Lung (tissue), 12 donors: ENCODE data around the gene CMIP. TPM values are rescaled to one million over a fixed set of nuclear protein-coding genes. Genes with fewer than 3 reads are reported as not detected.

Source experiments
- ATAC-seq: fragments of 200-7000 bp; cut with Tn5 transposase; one replicate; pipeline ENCODE4 v1.9.1; 2020; ENCODE audit warnings: moderate number of reproducible peaks; ENCODE audit not compliant: insufficient read depth, low FRiP score
- DNase-seq, 3 donors: peaks; one replicate each; pipeline ENCODE4 v3.0.0-alpha.2; 2013 to 2017
- H3K27ac ChIP-seq, 2 donors: one replicate each; pipeline ENCODE4 v1.5.1; 2013; ENCODE audit warnings: mild to moderate bottlenecking in 2 of 2, moderate library complexity in 2 of 2, control low read depth in 1 of 2, inconsistent platforms in 1 of 2, low read depth in 1 of 2, low read length in 1 of 2
- H3K27me3 ChIP-seq, 3 donors: one replicate each; pipeline ENCODE4 v1.5.1; 2013; ENCODE audit warnings: low read length in 2 of 3; ENCODE audit not compliant: control insufficient read depth in 3 of 3, insufficient read depth in 3 of 3
- H3K36me3 ChIP-seq, 4 donors: one replicate each; pipeline ENCODE4 v1.5.1; 2013; ENCODE audit warnings: low read length in 4 of 4, mild to moderate bottlenecking in 1 of 4, moderate library complexity in 1 of 4; ENCODE audit not compliant: control insufficient read depth in 4 of 4, insufficient read depth in 4 of 4
- H3K4me1 ChIP-seq, 5 donors: one replicate each; pipeline ENCODE4 v1.5.1; 2013; ENCODE audit warnings: low read length in 5 of 5, mild to moderate bottlenecking in 2 of 5, moderate library complexity in 1 of 5; ENCODE audit not compliant: control insufficient read depth in 5 of 5, insufficient read depth in 5 of 5
- H3K4me3 ChIP-seq: one replicate; pipeline ENCODE4 v1.5.1; 2013; ENCODE audit warnings: mild to moderate bottlenecking, control low read depth, moderate library complexity
- H3K9ac ChIP-seq, 2 donors: one replicate each; pipeline ENCODE4 v1.5.1; 2013; ENCODE audit warnings: low read length in 2 of 2, control low read depth in 1 of 2; ENCODE audit not compliant: insufficient read depth in 1 of 2
- H3K9me3 ChIP-seq, 4 donors: one replicate each; pipeline ENCODE4 v1.5.1; 2013; ENCODE audit warnings: low read length in 3 of 4, mild to moderate bottlenecking in 1 of 4, moderate library complexity in 1 of 4; ENCODE audit not compliant: control insufficient read depth in 4 of 4, insufficient read depth in 3 of 4
- WGBS, 2 donors: extraction: QIAGEN DNeasy Blood & Tissue Kit; methylation state at CpG; one replicate each; pipeline ENCODE4 v1.1.7; 2013; 5-methylcytosine and 5-hydroxymethylcytosine counted together
- polyA plus RNA-seq, 2 donors: library from polyadenylated mRNA; stranded (reverse); fragments of 200-250 nt; gene quantifications; one replicate each; pipeline ENCODE4 v1.2.1, GENCODE V29; 2013
- total RNA-seq, 2 donors: library from RNA; depleted of rRNA in 1 of 2; stranded (reverse); fragments of >200 nt in 1 of 2; gene quantifications; one replicate each; pipeline ENCODE4 v1.2.1, GENCODE V29; 2014 to 2021
- TF ChIP-seq, protein P1 (sequence below): IDR thresholded peaks from 2 replicates; pipeline ENCODE4 v1.5.1; 2012; ENCODE audit warnings: mild to moderate bottlenecking; ENCODE audit errors: control extremely low read depth, extremely low read depth
- donor health status: control.
- donor health status: control.
- donor health status: Bipolar disorder and iron deficiency.
- donor health status: healthy.
- donor health status: DM: yes; HTN: yes; CAD: no.

The CMIP gene
- total and polyA plus RNA-seq, 4 donors: 11.8 to 80.5 (median 48.6) TPM

DNA sequence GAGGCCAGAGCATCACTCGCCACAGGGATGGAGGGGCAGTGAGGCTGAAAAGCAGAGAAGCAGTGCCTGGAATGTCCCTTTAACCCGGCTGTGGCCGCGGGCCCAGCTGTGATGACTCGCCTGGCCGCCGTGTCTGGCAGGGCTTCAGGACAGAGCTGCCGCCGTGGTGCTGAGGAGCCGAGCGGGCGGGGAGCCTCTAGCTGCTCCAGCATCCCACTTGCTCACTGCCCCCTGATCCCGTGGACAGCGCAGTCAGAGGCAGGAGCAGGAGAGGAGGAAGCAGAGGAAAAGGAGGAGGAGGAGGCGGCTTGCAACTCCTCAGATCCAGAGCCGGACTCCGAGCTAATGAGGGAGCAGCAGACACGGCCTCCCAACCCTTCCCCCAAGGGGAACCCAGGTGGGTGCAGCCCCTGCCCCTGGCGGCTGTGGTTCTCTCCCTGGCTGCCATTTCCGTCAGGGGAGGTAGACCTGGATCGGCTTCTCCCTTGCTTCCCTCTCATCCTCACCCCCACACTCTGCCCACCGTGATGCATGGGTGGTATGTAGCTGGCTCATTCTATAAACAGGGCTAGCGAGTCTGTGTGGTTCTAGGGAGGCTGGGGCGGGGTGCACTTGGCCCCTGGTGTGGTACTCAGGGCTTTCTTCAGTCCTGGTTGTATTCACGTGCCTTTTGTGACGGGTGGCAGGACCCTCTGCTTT is 165.7 kb downstream of the CMIP start:
- peak; percentile 29 for ATAC-seq
- H3K9me3 ChIP-seq: peaks cover 0 to 3% (median 0%) of the 10 kb centered on the region in 4 donors
- peaks cover 0 to 14% (median 4%) of the 10 kb centered on the region in 4 donors for H3K36me3 ChIP-seq
- H3K27ac ChIP-seq: peak overlapping the region in 1 of 2 donors; percentile 3
- no peak overlapping the region for H3K4me3 ChIP-seq
- WGBS, 2 donors: 66 to 94% methylated on average over 24 to 26 of the region's 26 CpGs
- TF ChIP-seq, protein P1, sequence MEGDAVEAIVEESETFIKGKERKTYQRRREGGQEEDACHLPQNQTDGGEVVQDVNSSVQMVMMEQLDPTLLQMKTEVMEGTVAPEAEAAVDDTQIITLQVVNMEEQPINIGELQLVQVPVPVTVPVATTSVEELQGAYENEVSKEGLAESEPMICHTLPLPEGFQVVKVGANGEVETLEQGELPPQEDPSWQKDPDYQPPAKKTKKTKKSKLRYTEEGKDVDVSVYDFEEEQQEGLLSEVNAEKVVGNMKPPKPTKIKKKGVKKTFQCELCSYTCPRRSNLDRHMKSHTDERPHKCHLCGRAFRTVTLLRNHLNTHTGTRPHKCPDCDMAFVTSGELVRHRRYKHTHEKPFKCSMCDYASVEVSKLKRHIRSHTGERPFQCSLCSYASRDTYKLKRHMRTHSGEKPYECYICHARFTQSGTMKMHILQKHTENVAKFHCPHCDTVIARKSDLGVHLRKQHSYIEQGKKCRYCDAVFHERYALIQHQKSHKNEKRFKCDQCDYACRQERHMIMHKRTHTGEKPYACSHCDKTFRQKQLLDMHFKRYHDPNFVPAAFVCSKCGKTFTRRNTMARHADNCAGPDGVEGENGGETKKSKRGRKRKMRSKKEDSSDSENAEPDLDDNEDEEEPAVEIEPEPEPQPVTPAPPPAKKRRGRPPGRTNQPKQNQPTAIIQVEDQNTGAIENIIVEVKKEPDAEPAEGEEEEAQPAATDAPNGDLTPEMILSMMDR: no peak
- H3K27me3 ChIP-seq: no peaks in the 10 kb centered on the region
- peaks cover 0 to 36% (median 23%) of the 10 kb centered on the region in 5 donors for H3K4me1 ChIP-seq
- no peak overlapping the region for H3K9ac ChIP-seq
- DNase-seq: peak; percentile 81 to 90 (median 89)

DNA sequence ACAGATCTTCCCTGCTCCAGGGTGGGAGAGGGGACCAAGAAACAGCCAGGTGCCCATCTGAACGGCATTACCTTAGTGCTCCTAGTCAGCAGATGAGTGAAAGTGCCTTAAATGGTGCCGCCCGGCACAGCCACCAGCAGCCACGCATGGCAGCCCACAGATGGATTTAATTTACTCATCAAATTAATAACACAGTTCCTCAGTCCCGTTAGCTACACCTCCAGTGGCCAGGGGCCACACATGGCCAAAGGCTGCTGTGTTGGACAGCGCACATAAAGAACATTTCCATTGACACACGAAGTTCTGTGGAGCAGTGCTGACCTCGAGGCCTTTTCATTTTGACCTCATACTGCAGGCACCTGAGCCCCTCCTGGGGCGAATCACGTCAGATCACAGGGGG is 166.3 kb downstream of the CMIP start:
- Histone ChIP-seq H3K4me1 (peaks cover 0 to 36% (median 26%) of the 10 kb centered on the region in 5 donors), H3K27me3 (no peaks in the 10 kb centered on the region), H3K36me3 (peaks cover 0 to 17% (median 4%) of the 10 kb centered on the region in 4 donors), H3K9ac (no peak overlapping the region), H3K4me3 (no peak overlapping the region), H3K9me3 (peaks cover 0 to 3% (median 0%) of the 10 kb centered on the region in 4 donors), H3K27ac (no peak overlapping the region)
- DNase-seq: no peak
- 91% methylated on average over 10 of the region's 10 CpGs for WGBS, 2 donors
- TF ChIP-seq, protein P1: no peak
- no peak for ATAC-seq

DNA sequence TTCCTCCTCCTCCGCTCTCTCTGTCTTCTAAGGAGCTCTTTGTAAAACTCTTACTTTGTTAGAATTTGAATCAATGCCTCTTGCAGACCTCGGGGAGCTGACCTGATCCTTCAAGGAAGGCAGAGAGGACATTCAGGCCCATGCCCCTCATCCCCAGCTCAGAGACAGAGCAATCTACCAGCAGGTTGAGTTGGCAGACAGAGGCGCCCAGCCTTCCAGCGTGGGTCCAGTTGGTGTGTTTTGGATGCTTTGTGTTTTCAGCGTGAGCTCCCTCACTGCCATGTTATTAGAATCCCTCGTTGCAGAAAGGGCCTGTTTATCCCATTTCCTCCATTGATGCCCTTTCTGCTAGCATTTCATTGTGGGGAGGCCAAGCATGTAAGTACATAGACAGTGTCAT is 167.1 kb downstream of the CMIP start:
- no peak for DNase-seq
- Histone ChIP-seq H3K27ac (peak overlapping the region; percentile 29 to 52), H3K4me3 (no peak overlapping the region), H3K27me3 (no peaks in the 10 kb centered on the region), H3K36me3 (peaks cover 0 to 17% (median 4%) of the 10 kb centered on the region in 4 donors), H3K9ac (no peak overlapping the region), H3K9me3 (peaks cover 0 to 3% (median 0%) of the 10 kb centered on the region in 4 donors), H3K4me1 (peaks cover 0 to 43% (median 31%) of the 10 kb centered on the region in 5 donors)
- 75 to 86% methylated on average over 6 of the region's 6 CpGs for WGBS, 2 donors
- no peak for ATAC-seq
- TF ChIP-seq, protein P1: no peak
